K562 (cell line): ENCODE data around the gene URM1. TPM values are rescaled to one million over a fixed set of nuclear protein-coding genes. Genes with fewer than 3 reads are reported as not detected.

Experiments
- ATF4 ChIP-seq: fragments of 450-650 bp; formaldehyde crosslinking; IDR thresholded peaks from 2 replicates; pipeline ENCODE4 v1.4.0; 2022; ENCODE audit warnings: mild to moderate bottlenecking, moderate library complexity
- BCL6 ChIP-seq: fragments of 250-450 bp; sonication (Bioruptor Pico); IDR thresholded peaks from 2 replicates; pipeline ENCODE4 v1.4.0; 2020
- C11orf30 ChIP-seq: fragments of 450-650 bp; IDR thresholded peaks from 2 replicates; pipeline ENCODE4 v1.6.1; 2016; ENCODE audit warnings: low read depth, mild to moderate bottlenecking
- CEBPG ChIP-seq, 3 experiments: fragments of 200-800 bp in 1 of 3; sonication (Bioruptor generic) in 1 of 3; sonication (generic) in 1 of 3; formaldehyde crosslinking in 1 of 3; IDR thresholded peaks in 2 of 3; conservative IDR thresholded peaks in 1 of 3; 2 replicates each; pipeline versions ENCODE4 v1.6.1 to v1.8.0; 2016 to 2022; ENCODE audit warnings: missing compliant biosample characterization in 2 of 3, missing genetic modification characterization in 2 of 3, mild to moderate bottlenecking in 1 of 3, missing genetic modification reagents in 1 of 3
- EWSR1 ChIP-seq: fragments of 450-650 bp; IDR thresholded peaks from 2 replicates; pipeline ENCODE4 v1.6.1; 2018; ENCODE audit warnings: borderline replicate concordance, mild to moderate bottlenecking, low read depth, moderate library complexity; ENCODE audit not compliant: partially characterized antibody
- FOXK2 ChIP-seq, 2 experiments: fragments of 450-650 bp; IDR thresholded peaks in 1 of 2; conservative IDR thresholded peaks in 1 of 2; 2 replicates each; pipeline ENCODE4 v1.6.1; 2016; ENCODE audit warnings: low read depth in 2 of 2, mild to moderate bottlenecking in 1 of 2
- HMGXB4 ChIP-seq: sonication (generic); formaldehyde crosslinking; IDR thresholded peaks from 2 replicates; pipeline ENCODE4 v1.8.1; 2023; ENCODE audit warnings: mild to moderate bottlenecking, missing genetic modification reagents
- HOMEZ ChIP-seq: fragments of 250-450 bp; sonication (Bioruptor Pico); IDR thresholded peaks from 2 replicates; pipeline ENCODE4 v1.4.0; 2020; ENCODE audit warnings: mild to moderate bottlenecking, moderate library complexity
- MAFG ChIP-seq: fragments of 450-650 bp; conservative IDR thresholded peaks from 2 replicates; pipeline ENCODE4 v1.6.1; 2016; ENCODE audit warnings: missing genetic modification characterization, missing compliant biosample characterization
- MYNN ChIP-seq, 2 experiments: sonication (generic); formaldehyde crosslinking in 1 of 2; IDR thresholded peaks; 2 replicates each; pipeline versions ENCODE4 v1.5.0 to v1.6.1; 2016 to 2020; ENCODE audit warnings: antibody characterized with exemption in 1 of 2, missing genetic modification reagents in 1 of 2
- NFIC ChIP-seq: fragments of 450-650 bp; IDR thresholded peaks from 2 replicates; pipeline ENCODE4 v1.6.1; 2017; ENCODE audit warnings: mild to moderate bottlenecking, inconsistent platforms
- NFYB ChIP-seq: IDR thresholded peaks from 2 replicates; pipeline ENCODE4 v1.6.1; 2011; ENCODE audit warnings: mild to moderate bottlenecking, moderate library complexity; ENCODE audit not compliant: insufficient read length; ENCODE audit errors: extremely low read depth
- PHB2 ChIP-seq: fragments of 450-650 bp; IDR thresholded peaks from 2 replicates; pipeline ENCODE4 v1.6.1; 2017; ENCODE audit warnings: low read depth
- PTRF ChIP-seq: fragments of 450-650 bp; IDR thresholded peaks from 2 replicates; pipeline ENCODE4 v1.6.1; 2016; ENCODE audit warnings: mild to moderate bottlenecking, missing genetic modification characterization, missing compliant biosample characterization
- RBBP5 ChIP-seq: fragments of 200-600 bp; sonication (generic); IDR thresholded peaks from 2 replicates; pipeline ENCODE4 v1.6.1; 2012; ENCODE audit warnings: borderline replicate concordance, mild to moderate bottlenecking, low read length, control low read depth, inconsistent platforms; ENCODE audit not compliant: insufficient read depth, poor library complexity, severe bottlenecking
- SMAD4 ChIP-seq: fragments of 250-450 bp; sonication (Bioruptor Pico); conservative IDR thresholded peaks from 2 replicates; pipeline ENCODE4 v1.8.0; 2021; ENCODE audit warnings: inconsistent platforms, mild to moderate bottlenecking, moderate library complexity
- TEAD4 ChIP-seq, 2 experiments: sonication (generic) in 1 of 2; formaldehyde crosslinking in 1 of 2; IDR thresholded peaks; 2 replicates each; pipeline versions ENCODE4 v1.6.1 to v1.8.0; 2012 to 2022; ENCODE audit warnings: borderline replicate concordance in 1 of 2, inconsistent platforms in 1 of 2, low read length in 1 of 2, mild to moderate bottlenecking in 1 of 2, missing genetic modification reagents in 1 of 2
- TRIM28 ChIP-seq: fragments of 450-650 bp; IDR thresholded peaks from 2 replicates; pipeline ENCODE4 v1.6.1; 2017
- USF1 ChIP-seq: sonication (generic); formaldehyde crosslinking; IDR thresholded peaks from 2 replicates; pipeline ENCODE4 v1.9.0; 2022; ENCODE audit warnings: mild to moderate bottlenecking, missing genetic modification reagents
- ZNF140 ChIP-seq: fragments of 250-450 bp; sonication (Bioruptor Pico); IDR thresholded peaks from 2 replicates; pipeline ENCODE4 v1.8.0; 2021; ENCODE audit warnings: moderate library complexity, mild to moderate bottlenecking, inconsistent platforms
- ZNF57 ChIP-seq: fragments of 450-650 bp; formaldehyde crosslinking; IDR thresholded peaks from 2 replicates; pipeline ENCODE4 v1.4.0; 2020; ENCODE audit warnings: mild to moderate bottlenecking, moderate library complexity
- polyA plus RNA-seq, 8 experiments: library from polyadenylated mRNA; depleted of rRNA in 4 of 8; stranded (reverse) in 5 of 8; unstranded in 3 of 8; fragments of >200 nt; fragmentation: Nextera tagmentation in 2 of 8; fragmentation: Illumina TruSeq in 1 of 8; extraction: Ambion mirVana in 2 of 8; extraction: Trizol in 1 of 8; gene quantifications; 2 replicates each; pipeline versions ENCODE4 v1.2.1 to v1.2.3, GENCODE V29; 2011 to 2014; ENCODE audit warnings: inconsistent platforms in 1 of 8, missing spikeins in 1 of 8
- total RNA-seq, 7 experiments: library from RNA; depleted of rRNA in 6 of 7; stranded (reverse); fragments of >200 nt in 6 of 7; fragmentation: Illumina TruSeq in 2 of 7; extraction: Trizol in 2 of 7; gene quantifications; 2 replicates each; pipeline versions ENCODE4 v1.2.1 to v1.2.3, GENCODE V29; 2011 to 2021; ENCODE audit warnings: low replicate concordance in 1 of 7

URM1 gene
- total and polyA plus RNA-seq, 9 of the 15 experiments (the other 6 are each of a cell fraction or from before 2014, with no cell fraction given): 10.1 to 88.9 (median 53.3) TPM

GRCh38 chr9:128339761-128340690 is 31.1 kb upstream of the URM1 start, which contains the start of gene SLC27A4 (continued):
- TF ChIP-seq SMAD4 (CRISPR knock-in tag): peak; percentile 65
- no peak; a peak in 2 of 4 replicates for TF ChIP-seq FOXK2 (conservative IDR thresholded peaks at IDR 0.05 in 1 of 2, IDR thresholded peaks at IDR 0.05 in 1 of 2; ENCODE audit: low read depth in 2 of 2)
- TF ChIP-seq ZNF140 (CRISPR knock-in tag): no peak
- no peak for TF ChIP-seq NFIC
- no peak for TF ChIP-seq C11orf30
- no peak for TF ChIP-seq HOMEZ (CRISPR knock-in tag)
- no peak; the same call in 1 of the 2 replicates for TF ChIP-seq TEAD4 (IDR thresholded peaks at IDR 0.05; ENCODE audit: low read length)
- TF ChIP-seq TEAD4 (CRISPR knock-in tag; IDR thresholded peaks at IDR 0.05; ENCODE audit: borderline replicate concordance): no peak
- TF ChIP-seq RBBP5: peak; percentile 99
- TF ChIP-seq MYNN (IDR thresholded peaks at IDR 0.05): no peak
- TF ChIP-seq MYNN (CRISPR knock-in tag; IDR thresholded peaks at IDR 0.05): no peak
- peak; percentile 59 for TF ChIP-seq ATF4 (CRISPR knock-in tag)
- TF ChIP-seq TRIM28: peak; percentile 81; the same call in 1 of the 2 replicates
- no peak; the same call in 1 of the 2 replicates for TF ChIP-seq PHB2
- no peak for TF ChIP-seq PTRF
- TF ChIP-seq ZNF57: no peak
- TF ChIP-seq NFYB: no peak
- TF ChIP-seq MAFG (tag): no peak
- no peak for TF ChIP-seq EWSR1
- no peak; the same call in 1 of the 2 replicates for TF ChIP-seq USF1 (CRISPR knock-in tag)
- peak; percentile 87 for TF ChIP-seq CEBPG (CRISPR knock-in tag; IDR thresholded peaks at IDR 0.05)
- peak in 1 of 2 experiments; percentile 18; a peak in 1 of 4 replicates for TF ChIP-seq CEBPG (tag; conservative IDR thresholded peaks at IDR 0.05 in 1 of 2, IDR thresholded peaks at IDR 0.05 in 1 of 2)
- peak; percentile 98 for TF ChIP-seq HMGXB4 (CRISPR knock-in tag)
- TF ChIP-seq BCL6: no peak; the same call in 1 of the 2 replicates
